ENCODE measurements around the gene CORO6. TPM values are rescaled to one million over a fixed set of nuclear protein-coding genes. Genes with fewer than 3 reads are reported as not detected.
A peak's percentile ranks its signal among the peaks of the same experiment; 100 is the strongest.

The CORO6 gene
- total RNA-seq, 1 experiment from 2014 or later, result 2.3 TPM

- no peak overlapping the region for H4K5ac ChIP-seq (ENCODE audit: insufficient read length, low read depth, low read length)
- H3K4ac ChIP-seq (ENCODE audit: low read depth, low read length), result no peak overlapping the region
- no peaks in the 10 kb centered on the region for H3K4me1 Mint-ChIP-seq
- no peak overlapping the region for H4K91ac ChIP-seq (ENCODE audit: insufficient read length, low read depth, low read length)
- no peaks in the 10 kb centered on the region for H3K27me3 Mint-ChIP-seq (ENCODE audit: low read depth)
- H3K23me2 ChIP-seq (ENCODE audit: insufficient read length, low read depth, low read length, poor library complexity, severe bottlenecking), result no peaks in the 10 kb centered on the region
- no peak overlapping the region for H3K9ac ChIP-seq (ENCODE audit: extremely low read depth, insufficient read length, low read length)
- H3K23ac ChIP-seq (ENCODE audit: insufficient read length, low read depth, low read length), result no peak overlapping the region
- no peak overlapping the region for H4K8ac ChIP-seq (replicated peaks; ENCODE audit: insufficient read length, low read depth, low read length)
- no peak for DNase-seq
- H3K4me1 ChIP-seq (ENCODE audit: insufficient read depth, low read length), result no peaks in the 10 kb centered on the region
- H3K27ac Mint-ChIP-seq, result peak overlapping the region in 2 of 3 experiments; percentile 17 to 52; a peak in 3 of 7 replicates
- H3K79me2 ChIP-seq (ENCODE audit: insufficient read depth, low read length), result no peaks in the 10 kb centered on the region
- H3T11ph ChIP-seq (ENCODE audit: low read length), result no peak overlapping the region
- no peak overlapping the region for H2AFZ ChIP-seq (ENCODE audit: low read length)
- no peak overlapping the region for H3K4me2 ChIP-seq (ENCODE audit: insufficient read depth, insufficient read length, low read length)
- H3K56ac ChIP-seq (ENCODE audit: insufficient read length, low read depth, low read length), result no peak overlapping the region
- no peak overlapping the region for H2BK120ac ChIP-seq (ENCODE audit: low read depth, low read length, poor library complexity, severe bottlenecking)
- H2BK15ac ChIP-seq (ENCODE audit: low read depth, low read length), result no peak overlapping the region
- H2BK20ac ChIP-seq (ENCODE audit: low read depth, low read length, poor library complexity, severe bottlenecking), result no peak overlapping the region
- no peak overlapping the region for H2BK12ac ChIP-seq (ENCODE audit: insufficient read length, low read depth, low read length)
- H2AK5ac ChIP-seq (ENCODE audit: insufficient read length, low read length), result no peak overlapping the region
- H3K9me3 Mint-ChIP-seq, result no peaks in the 10 kb centered on the region
- H3K27me3 ChIP-seq (ENCODE audit: insufficient read depth, low read length), result no peaks in the 10 kb centered on the region
- H3K18ac ChIP-seq (ENCODE audit: insufficient read length, low read depth, low read length), result no peak overlapping the region
- TF ChIP-seq CTCF (conservative IDR thresholded peaks at IDR 0.05), result no peak
- no peak overlapping the region for H3K14ac ChIP-seq (ENCODE audit: insufficient read depth, low read length)
- H3K9me3 ChIP-seq (ENCODE audit: control insufficient read depth, low read depth, low read length), result no peaks in the 10 kb centered on the region
- no CpG with 5 or more reads among the region's 5 CpGs for WGBS (ENCODE audit: extremely low coverage, insufficient read length, low lambda C conversion rate)
- no peaks in the 10 kb centered on the region for H4K20me1 ChIP-seq (ENCODE audit: control insufficient read depth, insufficient read depth, insufficient read length)
- no peak overlapping the region for H3K4me3 Mint-ChIP-seq
- no peak overlapping the region for H3K27ac ChIP-seq (ENCODE audit: insufficient read length, low read depth, low read length)
- H2BK5ac ChIP-seq (ENCODE audit: insufficient read length, low read length), result no peak overlapping the region
- no peaks in the 10 kb centered on the region; a peak in 1 of 7 replicates for H3K36me3 Mint-ChIP-seq (ENCODE audit: insufficient read depth in 1 of 3, low read depth in 3 of 3)
- no peaks in the 10 kb centered on the region for H3K79me1 ChIP-seq (ENCODE audit: insufficient read depth, low read depth, low read length, poor library complexity, severe bottlenecking)
Measured at GRCh38 chr17:29649359-29649758, 26.6 kb upstream of the CORO6 start.
